GM10248 (cell line): ENCODE measurements around the gene PGA5.

ENCODE experiments used
- CTCF ChIA-PET: fragments of 300-600 bp; sonication (Branson Sonifier 250); formaldehyde crosslinking; extraction: SDS; loops from one replicate; lab custom pipeline; 2021; ENCODE audit warnings: antibody characterized with exemption; lab: Yijun Ruan, JAX
- POLR2A ChIA-PET: fragments of 350-650 bp; sonication (Branson Sonifier 250); formaldehyde crosslinking; extraction: SDS; loops from one replicate; lab custom pipeline; 2020; ENCODE audit warnings: antibody characterized with exemption; lab: Yijun Ruan, JAX
- DNase-seq: peaks from one replicate; pipeline ENCODE4 v3.0.0; 2012; ENCODE audit errors: extremely low spot score
- CTCF ChIP-seq: IDR thresholded peaks from 2 replicates; pipeline ENCODE4 v1.5.1; 2012; ENCODE audit warnings: mild to moderate bottlenecking, low read depth; ENCODE audit errors: extremely low read depth, missing control alignments, control extremely low read depth

Gene PGA5

GRCh38 chr11:61274084-61274483, 33.1 kb downstream of the PGA5 start:
- ChIA-PET POLR2A (no interaction called here), CTCF (interaction anchor here (2.8 kb wide), 1 partner anchor 20 kb away, joined by 9 read pairs; the partner anchor contains the start of gene VWCE)
- DNase-seq: no peak
- TF ChIP-seq CTCF: no peak

- ChIA-PET CTCF (interaction anchor here (1.1 to 2.8 kb wide), 3 partner anchors 14 to 111 kb away, joined by 4 to 9 read pairs (median 8); partner anchors contain the start of gene VWCE), POLR2A (no interaction called here)
- no peak for DNase-seq
- no peak for TF ChIP-seq CTCF
Measured at GRCh38 chr11:61275191-61275590, 34.2 kb downstream of the PGA5 start.

GRCh38 chr11:61277186-61278000, 36.4 kb downstream of the PGA5 start:
- DNase-seq: no peak
- TF ChIP-seq CTCF: no peak
- POLR2A ChIA-PET: no interaction called here
- CTCF ChIA-PET: interaction anchor here (1.1 kb wide), 1 partner anchor 24 kb away, joined by 4 read pairs; no protein-coding TSS in a partner anchor

GRCh38 chr11:61278001-61278470, 37.1 kb downstream of the PGA5 start:
- DNase-seq: no peak
- no peak for TF ChIP-seq CTCF
- POLR2A ChIA-PET: no interaction called here
- CTCF ChIA-PET: interaction anchor here (1.1 kb wide), 1 partner anchor 25 kb away, joined by 4 read pairs; no protein-coding TSS in a partner anchor

GRCh38 chr11:61279934-61280659, 39.1 kb downstream of the PGA5 start:
- DNase-seq: no peak
- CTCF ChIA-PET: interaction anchor here (1.3 kb wide), 1 partner anchor 123 kb away, joined by 3 read pairs; no protein-coding TSS in a partner anchor
- no peak for TF ChIP-seq CTCF
- POLR2A ChIA-PET: no interaction called here

GRCh38 chr11:61280883-61281580, 40.1 kb downstream of the PGA5 start:
- CTCF ChIA-PET: interaction anchor here (1.3 to 1.7 kb wide), 2 partner anchors 27 to 122 kb away, joined by 3 to 9 read pairs; no protein-coding TSS in a partner anchor
- no peak for DNase-seq
- POLR2A ChIA-PET: no interaction called here

More at GRCh38 chr11:61280883-61281580, 40.1 kb downstream of the PGA5 start:
- no peak for TF ChIP-seq CTCF
